ENCODE data around the gene CT47A1.
"Not testable (repeated sequence)": the region's sequence is repeated elsewhere in the genome, so short reads cannot be mapped to it uniquely, and the experiment has no call there.

CT47A1 gene

GRCh38 chrX:120985660-120986059 is at the start of gene CT47A1:
Gene CT47A1, minus strand, starts transcription at chrX:120985760. Its CDS starts 231 bp downstream, at chrX:120985529.
- not testable (repeated sequence) for DNase-seq (ENCODE audit: low spot score)

- DNase-seq (ENCODE audit: low spot score): no peak
These were observed 47.0 kb upstream of the CT47A1 start for GRCh38 chrX:121032531-121032930.

- no peak for DNase-seq (ENCODE audit: low spot score)
These were observed 44.5 kb upstream of the CT47A1 start for GRCh38 chrX:121030083-121030482.

- no peak for DNase-seq (ENCODE audit: low spot score)
These were observed 42.9 kb upstream of the CT47A1 start for GRCh38 chrX:121028419-121028818.

- no peak for DNase-seq (ENCODE audit: low spot score)
These were observed 29.3 kb upstream of the CT47A1 start for GRCh38 chrX:121014826-121015225.

- DNase-seq (ENCODE audit: low spot score): no peak
These were observed 28.4 kb upstream of the CT47A1 start for GRCh38 chrX:121013897-121014455.

GRCh38 chrX:121011254-121011653 is 25.7 kb upstream of the CT47A1 start:
- no peak for DNase-seq (ENCODE audit: low spot score)

- DNase-seq (ENCODE audit: low spot score): no peak
These were observed 24.7 kb upstream of the CT47A1 start for GRCh38 chrX:121010218-121010617.

GRCh38 chrX:121009764-121010163 is 24.2 kb upstream of the CT47A1 start:
- DNase-seq (ENCODE audit: low spot score): no peak

GRCh38 chrX:121008920-121009319 is 23.4 kb upstream of the CT47A1 start:
- no peak for DNase-seq (ENCODE audit: low spot score)

GRCh38 chrX:121000589-121000988 is 15.0 kb upstream of the CT47A1 start:
- peak; percentile 20 for DNase-seq (ENCODE audit: low spot score)

GRCh38 chrX:120999413-120999812 is 13.9 kb upstream of the CT47A1 start:
- no peak for DNase-seq (ENCODE audit: low spot score)

GRCh38 chrX:120956500-120956899 is 29.1 kb downstream of the CT47A1 start, which contains the start of gene CT47A7:
Gene CT47A7, minus strand, starts transcription at chrX:120956600. Its CDS starts 255 bp downstream, at chrX:120956345.
- DNase-seq (ENCODE audit: low spot score): not testable (repeated sequence)
